ENCODE results near the gene ARHGEF12.

The ARHGEF12 gene

DNA sequence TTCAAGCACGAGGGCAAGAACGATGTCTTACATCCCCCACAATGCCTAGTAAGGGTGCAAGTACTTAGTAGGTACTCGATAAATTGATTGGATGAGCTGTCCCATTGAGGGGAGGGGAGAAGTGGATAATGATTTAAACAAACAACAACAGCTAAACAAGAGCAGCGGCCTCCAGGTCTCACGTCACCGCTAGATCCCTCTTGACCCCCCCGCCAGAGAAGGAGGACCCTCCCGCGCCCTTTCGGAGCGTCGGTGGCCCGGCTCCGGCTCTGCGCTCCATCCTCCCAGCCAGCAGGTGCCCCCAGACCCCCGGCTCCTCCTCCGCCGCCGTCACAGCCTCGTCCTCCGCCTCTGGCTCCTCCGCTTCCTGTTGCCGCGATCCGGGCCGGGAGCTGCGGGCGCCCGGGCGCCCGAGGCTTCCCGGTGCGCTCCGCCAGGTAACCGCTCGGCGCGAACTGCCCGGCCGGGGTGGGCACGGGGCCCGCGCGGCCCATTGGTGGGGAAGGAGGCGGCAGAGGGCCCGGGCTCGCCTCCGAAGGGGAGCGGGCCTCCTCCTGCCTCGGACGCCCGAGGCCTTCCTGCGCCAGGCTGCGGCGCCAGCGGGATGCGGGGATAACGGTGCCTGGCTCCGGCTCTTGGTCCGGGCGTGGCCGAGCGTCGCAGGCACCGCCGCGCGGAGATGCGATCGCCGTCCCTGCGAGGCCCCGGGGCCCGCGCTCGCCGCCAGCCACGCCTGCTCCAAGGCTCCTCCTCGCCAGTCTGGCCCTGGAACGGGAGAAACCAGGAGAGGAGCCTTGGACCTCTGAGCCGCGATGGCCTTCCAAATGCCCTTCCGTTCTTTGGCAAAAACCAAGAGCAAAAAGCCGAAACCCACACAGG is 11.0 kb upstream of the ARHGEF12 start, which contains the start of gene TLCD5:
TSS of gene TLCD5 (plus strand) at position 368 of the 879 bp plus-strand sequence. CDS start 2,143 bp downstream, outside the sequence.
- DNase-seq, result peak; percentile 63 to 66

DNA sequence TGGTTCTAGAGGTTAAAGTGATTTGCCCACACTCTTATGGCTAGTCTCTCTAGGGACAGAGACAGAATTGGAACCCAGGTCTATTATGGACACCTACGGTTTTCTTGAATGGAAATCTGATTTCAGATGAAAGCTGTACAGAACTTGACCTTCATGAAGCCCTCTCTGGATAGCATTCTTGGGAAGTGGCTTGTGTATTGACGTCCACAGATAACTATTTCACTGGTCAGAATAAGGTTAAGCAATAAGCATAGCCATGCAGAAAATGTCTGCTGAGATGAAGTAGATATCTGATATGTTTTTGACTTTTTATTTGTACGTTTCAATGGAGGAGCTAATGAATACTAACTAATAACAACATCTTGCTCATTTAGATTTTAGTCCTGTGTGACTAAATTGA is 10.0 kb upstream of the ARHGEF12 start:
- DNase-seq, result no peak

DNA sequence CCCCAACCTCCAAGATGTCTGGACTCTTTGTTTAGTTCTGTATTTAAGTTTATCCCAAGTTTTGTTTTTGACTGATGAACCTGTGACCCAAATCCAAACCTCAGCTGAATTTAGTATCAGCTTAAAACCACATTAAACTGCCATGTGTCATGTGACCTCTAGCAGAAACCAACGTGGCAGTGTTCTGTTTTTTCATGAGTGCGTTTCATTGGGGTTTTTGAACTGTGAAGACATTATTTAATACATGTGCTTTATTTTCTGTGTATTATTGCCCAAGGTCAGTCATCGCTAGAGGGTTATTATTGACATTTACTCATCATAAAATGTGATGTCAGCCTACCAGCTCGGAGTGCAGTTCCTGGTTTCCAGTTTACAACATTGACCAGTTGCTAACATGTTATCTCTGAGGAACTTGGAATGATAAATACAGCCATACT is 9.3 kb upstream of the ARHGEF12 start:
- no peak for DNase-seq

DNA sequence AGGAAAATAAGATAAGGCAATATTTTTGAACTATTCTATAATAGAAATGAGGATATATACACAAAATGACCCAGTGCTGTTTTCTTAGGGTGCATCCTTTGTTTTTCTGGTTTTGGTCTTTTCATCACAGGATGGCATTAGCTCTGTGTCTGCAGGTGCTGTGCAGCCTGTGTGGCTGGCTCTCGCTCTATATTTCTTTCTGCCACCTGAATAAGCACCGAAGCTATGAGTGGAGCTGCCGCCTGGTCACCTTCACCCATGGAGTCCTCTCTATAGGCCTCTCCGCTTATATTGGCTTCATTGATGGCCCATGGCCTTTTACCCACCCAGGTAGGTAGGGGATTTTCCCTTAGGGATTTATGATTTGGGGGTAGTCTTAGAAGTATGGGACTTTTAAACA is 8.9 kb upstream of the ARHGEF12 start:
- no peak for DNase-seq

DNA sequence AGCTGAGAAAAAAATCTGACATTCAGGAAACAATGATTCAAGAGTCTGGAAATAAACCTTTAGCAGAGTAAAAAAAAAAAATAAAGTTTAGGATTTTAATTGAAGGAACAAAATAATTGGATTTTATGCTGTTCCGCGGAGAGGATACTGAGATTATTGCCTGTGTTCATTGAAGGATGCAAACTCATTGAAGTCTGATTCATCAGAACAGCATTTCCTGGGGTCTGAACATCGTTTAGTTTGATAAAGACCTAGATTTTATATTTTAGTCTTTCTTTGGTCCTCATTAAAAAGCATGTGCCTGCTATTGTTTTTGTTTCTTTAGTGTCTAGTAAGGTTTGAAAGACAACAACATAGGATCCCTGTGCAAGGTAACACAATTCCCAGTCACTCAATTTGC is 6.7 kb upstream of the ARHGEF12 start:
- no peak for DNase-seq

DNA sequence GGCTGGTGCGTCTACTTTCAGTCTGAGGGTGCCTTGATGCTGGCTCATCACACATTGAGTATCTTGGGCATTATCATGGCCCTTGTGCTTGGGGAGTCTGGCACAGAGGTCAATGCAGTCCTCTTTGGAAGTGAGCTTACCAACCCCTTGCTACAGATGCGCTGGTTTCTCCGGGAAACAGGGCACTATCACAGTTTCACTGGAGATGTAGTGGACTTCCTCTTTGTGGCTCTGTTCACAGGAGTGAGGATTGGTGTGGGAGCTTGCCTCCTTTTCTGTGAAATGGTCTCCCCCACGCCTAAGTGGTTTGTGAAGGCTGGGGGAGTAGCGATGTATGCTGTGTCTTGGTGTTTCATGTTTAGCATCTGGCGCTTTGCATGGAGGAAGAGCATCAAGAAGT is 6.2 kb upstream of the ARHGEF12 start:
- DNase-seq, result no peak

DNA sequence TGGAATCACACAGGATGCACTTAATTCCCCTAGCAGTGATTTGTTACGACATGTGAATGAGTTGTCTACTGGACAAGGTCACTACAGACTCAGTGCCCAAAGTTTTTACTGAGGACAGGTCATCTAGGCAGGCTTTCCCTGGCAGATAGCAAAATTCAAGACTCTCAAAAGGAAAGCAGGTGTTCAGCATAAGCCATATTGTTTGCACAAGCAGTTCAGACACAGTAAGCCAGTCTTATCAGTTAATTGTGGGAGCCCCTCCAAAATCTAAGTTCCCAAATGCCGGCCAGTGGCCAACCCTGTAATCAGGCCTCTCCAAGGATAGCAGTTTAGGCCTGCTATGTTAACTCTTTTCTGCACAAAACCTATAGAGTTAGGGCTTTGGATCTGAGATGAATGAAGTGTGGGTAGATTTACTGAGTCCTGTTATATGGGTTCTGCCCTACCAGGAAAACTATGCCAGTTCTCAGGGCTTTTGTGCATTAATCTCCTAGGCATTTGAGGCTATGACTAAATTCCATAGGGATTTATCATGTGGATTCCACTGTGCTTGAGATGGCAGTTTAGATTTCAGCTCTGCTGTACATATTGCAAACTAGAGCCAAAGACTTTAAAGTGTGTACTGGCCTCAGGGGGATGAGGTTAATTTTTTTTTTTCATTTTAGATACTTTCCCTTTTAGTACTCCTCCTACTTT is 4.8 kb upstream of the ARHGEF12 start:
- DNase-seq, result peak; percentile 85 to 90

DNA sequence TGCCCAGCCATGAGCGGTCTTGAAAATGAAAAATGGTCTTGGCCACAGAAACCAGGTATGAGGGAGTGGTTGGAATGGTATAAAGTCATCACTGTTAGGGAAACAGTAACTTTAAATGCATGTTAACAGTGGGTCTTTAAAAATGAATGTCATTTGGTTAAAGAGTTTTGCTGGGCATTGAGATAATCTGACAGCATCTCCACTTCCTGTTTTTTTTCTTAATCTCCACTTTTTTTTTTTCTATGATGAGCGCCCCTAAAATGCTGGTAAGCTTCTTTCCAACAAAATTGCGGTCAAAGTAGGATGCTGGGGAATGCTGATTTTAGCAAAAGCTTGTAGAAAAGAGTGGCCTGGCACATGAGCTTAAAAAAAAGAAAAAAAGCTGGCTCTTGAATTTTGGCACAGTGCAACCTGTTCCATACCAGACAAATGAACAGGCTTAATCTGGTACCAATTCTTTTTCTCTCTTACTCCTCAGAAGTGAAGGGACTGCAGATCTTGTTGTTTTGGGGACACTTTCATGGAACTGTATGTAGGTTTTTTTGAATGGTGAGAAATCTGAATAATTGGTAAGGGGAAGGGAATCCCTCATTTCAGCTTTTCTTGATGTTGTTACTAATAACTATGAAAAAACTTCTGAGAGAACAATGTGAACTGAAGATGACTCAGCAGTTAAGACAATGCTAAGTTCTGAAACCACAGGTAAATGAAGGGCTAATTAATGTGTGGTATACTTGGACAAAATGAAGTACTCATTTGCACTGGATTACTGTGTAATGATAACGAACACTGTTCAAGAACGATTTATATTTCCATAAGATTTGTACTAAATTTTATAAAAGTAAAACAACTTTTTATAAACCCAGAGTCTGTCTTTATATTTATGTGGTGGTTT is 3.1 kb upstream of the ARHGEF12 start:
- no peak for DNase-seq

DNA sequence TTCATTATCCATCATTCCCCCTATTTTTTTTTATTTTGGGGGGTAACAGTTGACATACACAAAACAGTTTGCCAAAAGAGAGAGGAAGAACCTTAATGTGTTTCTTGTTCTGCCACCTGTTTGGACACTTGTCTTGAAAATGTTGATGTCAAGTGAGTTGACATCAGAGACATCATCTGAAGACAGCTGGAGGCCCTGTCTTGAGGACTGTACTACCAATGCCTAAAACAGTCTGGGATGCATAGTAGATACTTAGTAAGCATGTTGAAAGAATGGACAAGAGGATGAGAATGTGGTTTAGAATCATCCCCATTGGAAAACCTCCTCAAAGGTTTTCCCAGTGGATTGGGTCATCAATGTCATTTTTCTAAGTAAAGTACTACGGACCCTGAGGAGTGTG is 2.4 kb upstream of the ARHGEF12 start:
- no peak for DNase-seq

DNA sequence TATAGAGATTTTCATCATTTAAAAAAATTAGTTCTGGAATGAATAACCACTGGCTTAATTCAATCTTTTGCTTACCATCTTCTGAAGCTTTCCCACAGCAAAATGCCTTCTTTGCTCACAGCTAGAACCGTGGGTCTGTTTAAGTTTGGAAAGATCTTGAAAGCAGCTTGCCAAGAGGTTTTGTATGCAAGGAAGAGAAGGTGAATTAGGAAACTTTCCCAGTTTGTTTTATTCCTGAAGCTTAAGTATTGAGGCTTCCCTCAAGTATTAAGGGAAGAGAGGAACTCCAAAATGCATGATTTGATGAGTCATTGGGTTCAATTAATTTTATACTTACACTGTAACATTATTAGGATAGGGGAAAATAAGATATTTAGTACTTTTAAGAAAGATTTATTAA is 1.9 kb upstream of the ARHGEF12 start:
- no peak for DNase-seq

DNA sequence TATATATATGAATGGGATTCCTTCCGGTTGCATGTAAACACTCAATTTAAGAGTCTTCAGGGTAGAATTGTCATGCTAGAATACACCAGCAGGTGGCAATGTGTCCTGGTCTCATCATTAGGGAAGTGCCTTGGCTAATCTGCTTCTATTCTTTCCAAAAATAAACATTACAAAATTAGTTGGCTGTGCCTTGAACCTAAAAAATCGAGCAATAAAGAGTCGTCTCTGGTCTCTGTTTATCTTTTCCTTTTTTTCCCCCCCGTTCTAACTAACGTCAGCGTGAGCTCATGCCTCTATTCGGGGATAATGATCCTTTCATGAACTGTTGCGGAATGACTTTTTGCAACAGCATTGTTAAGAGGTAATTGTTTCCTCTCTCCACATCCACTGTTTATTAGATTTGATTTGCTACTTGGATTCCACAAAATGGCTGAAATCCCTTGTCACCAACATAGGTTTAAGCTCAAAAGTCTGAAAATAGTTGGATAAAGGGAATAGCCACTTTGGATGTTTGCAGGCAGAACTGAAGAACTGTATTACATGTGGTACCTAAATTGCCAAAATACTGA is 1.2 kb upstream of the ARHGEF12 start:
- DNase-seq, result peak; percentile 12 to 79

DNA sequence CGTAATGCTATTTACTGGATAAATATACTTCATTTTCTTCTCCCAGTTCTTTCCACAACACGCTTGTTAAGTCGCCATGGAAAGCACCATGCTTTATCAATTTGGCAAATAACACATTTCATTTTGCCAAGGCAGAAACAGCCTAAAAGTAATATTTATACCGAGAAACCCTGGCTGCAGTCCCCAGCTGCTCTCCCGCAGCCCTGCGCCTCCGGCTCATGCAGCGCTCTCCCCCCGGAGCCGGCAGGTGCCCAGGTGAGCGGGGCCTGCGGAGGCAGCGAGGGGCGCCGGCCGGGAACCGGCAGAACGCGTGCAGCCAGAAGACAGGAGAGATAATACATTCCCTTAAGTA is 681 bp upstream of the ARHGEF12 start:
- DNase-seq, result no peak

DNA sequence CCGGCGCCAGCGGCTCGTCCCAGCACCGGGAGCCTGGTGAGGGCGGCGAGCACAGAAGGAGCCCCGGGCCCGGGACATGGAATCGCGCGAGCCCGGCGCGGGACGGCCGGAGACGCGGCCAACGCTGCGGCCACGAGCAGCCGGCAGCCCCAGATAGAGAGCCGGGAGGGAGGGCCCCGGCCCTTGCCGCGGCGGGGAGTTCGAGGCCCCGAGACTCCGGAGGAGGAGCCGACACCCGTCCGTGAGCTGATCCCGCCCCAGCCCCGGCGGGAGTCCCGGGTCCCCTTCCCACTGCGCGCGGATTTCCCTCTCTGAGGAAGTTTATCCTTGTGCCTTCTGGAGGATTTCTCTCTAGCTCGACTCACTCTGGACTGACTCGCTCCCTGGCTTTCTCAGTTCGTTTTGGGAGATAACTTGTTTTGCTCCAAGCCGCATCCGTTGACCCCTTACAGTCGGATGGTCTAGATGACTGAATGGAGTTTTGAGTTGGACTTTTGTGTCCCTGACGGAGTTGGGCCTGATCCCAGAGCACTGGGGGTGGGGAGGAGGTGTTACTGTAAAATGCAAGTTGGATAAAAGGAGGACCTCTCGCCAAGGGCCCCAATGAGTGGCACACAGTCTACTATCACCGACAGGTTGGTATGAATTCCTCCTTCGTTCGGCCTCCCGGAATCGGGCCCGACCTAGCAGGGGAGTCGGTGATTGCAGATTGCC is 585 bp downstream of the ARHGEF12 start:
- DNase-seq, result peak in 1 of 2 experiments; percentile 27

DNA sequence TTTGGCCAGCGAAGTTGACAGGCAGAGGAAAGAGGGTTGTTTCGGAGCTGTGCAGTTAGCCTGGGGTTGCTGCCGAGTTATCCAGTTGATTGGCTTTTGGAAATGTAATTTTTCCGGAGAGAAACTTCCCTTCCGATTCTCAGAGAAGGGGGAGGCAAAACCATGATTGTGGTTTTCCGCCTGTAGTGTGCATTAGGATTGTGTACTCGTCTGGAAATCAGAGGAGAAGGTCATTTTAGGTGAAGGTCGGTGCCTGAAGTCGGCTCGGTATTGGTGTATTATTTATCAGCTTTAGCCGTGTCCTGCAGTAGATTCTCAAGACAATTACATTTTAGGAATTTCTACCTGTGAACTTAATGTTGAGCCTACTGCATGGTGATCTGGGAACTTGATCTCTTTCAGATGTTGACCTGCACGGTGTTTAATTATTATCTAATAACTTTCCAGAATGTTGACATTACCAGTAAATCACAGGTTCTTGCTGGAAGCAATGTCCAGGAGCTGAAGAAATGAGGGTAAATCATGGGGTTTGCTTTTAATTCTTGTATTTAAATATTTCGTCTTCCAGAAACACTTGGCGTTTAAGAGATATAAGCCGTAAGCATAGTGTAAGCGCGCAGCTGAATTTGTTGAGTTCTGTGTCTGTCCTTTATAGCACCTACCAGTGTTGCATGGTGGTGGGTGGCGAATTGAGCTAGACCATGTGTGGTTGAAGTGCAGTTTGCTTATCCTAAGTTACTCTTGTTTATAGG is 1.3 kb downstream of the ARHGEF12 start:
- peak in 1 of 2 experiments; percentile 28 for DNase-seq

DNA sequence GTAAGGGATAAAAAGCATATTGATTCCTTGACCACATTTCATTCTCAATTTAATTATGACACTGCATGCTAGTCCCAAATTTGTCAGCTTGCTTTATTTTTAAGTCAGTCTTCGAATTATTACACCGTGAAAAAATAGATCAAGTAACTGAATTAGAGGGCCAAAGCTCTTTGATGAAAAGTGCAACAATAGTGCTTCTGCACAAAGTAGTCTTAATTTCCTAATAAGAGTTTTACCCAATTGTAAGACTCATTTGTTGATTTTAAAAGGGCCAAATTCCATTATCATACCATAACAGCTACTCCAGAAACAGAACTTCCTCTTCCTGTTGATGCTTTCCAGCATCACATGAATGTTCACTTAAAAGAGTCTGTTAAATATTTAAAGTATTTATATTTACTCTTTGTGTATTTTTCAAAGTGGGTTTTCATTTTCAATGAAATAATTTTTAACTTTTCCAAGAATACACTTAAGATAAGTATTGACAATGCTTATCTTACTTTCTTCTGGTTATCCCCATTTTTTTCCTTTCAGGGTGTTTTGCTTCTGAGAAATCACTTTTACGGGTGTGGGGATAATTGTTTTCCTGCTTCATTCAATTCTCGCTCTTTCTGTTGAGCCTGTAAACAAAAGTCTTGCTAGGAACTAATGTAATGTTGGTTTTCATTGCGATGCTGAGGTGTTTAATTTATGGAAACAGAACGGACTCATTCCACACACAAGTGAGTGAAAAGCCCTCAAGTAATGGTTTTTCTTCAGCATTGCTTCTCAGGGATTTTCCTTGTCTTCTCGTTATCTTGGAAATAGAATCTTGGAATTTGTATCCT is 2.1 kb downstream of the ARHGEF12 start:
- no peak for DNase-seq

DNA sequence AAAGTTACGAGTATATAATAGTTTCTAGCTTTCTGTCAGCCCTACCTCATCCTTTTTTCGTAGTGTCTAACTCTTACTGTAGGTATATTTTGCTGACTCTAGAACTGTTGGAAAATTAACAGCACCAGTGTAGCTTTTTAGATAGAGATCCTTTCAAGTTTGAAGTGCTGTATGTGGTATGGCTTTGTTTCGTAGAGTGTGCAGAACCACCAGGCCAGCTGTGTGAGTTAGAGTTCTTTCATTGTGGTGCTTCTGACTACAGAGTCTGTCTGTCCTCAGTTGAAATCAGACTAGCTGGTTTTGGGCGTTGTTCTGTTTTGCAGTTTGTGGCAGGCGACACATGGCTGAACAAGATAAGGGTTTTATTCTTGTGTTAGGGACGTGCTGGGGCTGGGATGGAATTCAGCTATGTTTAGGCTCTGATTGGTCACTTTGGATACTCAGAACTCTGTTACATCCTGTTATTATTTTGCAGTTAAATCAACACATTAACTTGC is 3.2 kb downstream of the ARHGEF12 start:
- peak in 1 of 2 experiments; percentile 43 for DNase-seq

DNA sequence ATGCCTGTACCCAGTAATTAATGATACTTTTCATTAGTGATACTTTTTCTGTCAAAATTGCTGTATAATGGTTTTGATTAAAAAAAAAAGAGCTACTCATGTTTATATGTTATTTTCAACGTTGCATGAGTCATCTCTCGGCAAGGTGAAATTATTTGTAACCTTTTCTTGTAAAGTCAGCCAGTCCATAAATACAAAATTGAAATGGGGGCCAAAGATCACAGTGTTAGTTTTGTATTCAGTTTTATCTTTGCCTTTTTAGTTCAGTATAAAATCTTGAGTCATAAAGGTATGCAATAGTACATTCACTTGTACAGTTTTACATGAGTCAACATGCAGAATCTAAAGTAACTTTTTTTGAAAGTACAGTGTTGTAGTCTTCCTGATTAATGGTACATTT is 4.3 kb downstream of the ARHGEF12 start:
- DNase-seq, result no peak

DNA sequence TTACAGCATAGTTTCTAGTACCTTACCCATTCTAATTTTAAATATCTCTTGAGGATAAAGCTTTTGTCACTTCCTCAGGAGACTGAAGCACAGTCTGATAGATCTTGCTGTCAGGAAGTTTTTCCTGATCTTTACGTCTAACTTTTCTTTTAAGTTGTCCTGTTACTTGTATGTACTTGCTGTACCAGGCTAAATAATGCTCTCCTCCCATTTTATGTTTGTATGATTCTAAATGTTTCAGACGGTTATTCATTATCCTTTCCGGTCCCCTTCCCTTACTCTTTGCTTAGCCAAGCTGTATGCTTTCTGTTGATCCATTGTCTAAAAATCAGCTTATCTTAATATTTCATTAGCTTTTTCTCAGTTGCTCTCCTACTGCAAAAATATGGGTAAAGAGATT is 6.0 kb downstream of the ARHGEF12 start:
- DNase-seq, result no peak

DNA sequence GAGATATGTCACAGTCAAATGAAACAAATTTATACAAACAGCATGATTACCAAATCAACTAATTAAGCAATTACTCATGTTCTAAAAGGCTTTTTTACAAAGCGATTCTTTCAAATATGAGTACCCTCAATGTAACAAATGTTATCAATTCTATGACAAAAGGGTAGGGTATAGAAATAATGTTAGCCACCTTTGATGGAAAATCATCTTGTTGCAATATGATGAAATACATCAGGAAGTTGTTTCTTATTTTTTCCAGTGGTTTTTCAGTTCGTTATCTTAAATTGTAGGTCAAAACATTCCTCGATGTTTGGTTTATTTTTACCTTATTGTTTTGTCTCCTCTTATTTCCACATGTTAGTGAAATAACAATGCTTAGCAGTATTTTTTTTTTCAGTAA is 6.5 kb downstream of the ARHGEF12 start:
- no peak for DNase-seq

DNA sequence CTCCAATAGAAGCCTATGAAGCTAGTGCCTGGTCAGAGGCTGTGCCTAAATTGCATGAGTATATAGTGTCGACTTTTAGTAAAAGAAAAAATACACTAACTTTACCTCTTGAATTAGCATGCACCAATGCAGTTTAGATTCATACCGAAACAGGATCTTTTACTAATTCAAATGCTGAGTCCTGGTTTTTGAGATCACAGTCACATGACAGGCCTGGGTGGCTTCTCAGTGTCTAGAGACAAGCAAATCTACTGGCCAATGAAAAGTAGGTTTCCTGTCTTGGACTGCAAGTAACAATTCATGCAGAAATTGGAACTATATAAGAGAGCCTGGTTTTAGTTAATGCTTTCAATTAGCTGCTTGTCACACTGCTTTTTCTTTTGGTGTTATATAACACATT is 7.2 kb downstream of the ARHGEF12 start:
- DNase-seq, result no peak
